A673 (cell line): Measurements from ENCODE around the gene GALNT18.

Experiments used
- EZH2 ChIP-seq: fragments of 200-600 bp; sonication (generic); IDR thresholded peaks from 2 replicates; pipeline ENCODE4 v1.6.1; 2017; ENCODE audit warnings: borderline replicate concordance, low read depth, mild to moderate bottlenecking, mixed read lengths, antibody characterized with exemption, low read length; ENCODE audit not compliant: poor library complexity, severe bottlenecking
- TF ChIP-seq, protein P1 (sequence below): fragments of 300-800, 200-600 bp; sonication (generic); conservative IDR thresholded peaks from 2 replicates; pipeline ENCODE4 v1.5.1; 2017; ENCODE audit warnings: low read depth, mild to moderate bottlenecking, antibody characterized with exemption, low read length, moderate library complexity, mixed read lengths

DNA sequence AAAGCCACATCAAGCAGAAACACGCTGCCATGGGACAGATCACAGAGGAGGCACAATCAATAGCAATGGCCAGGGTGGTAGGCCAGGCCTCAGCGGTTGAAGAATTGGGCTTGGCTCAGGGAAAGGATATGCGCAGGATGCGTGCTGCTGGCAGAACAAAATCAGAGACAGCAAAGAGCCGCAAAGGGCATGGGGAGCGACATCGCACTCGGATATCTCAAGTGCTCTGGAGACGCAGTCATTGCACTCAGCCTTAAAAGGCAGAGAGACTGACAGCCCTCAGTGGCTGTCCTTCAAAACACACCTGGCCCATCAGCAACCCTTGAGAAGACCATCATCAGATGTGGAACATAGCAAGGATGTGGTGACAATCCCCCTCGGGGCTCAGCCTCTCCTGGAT lies 319.2 kb downstream of the GALNT18 start:
- TF ChIP-seq, protein P1, sequence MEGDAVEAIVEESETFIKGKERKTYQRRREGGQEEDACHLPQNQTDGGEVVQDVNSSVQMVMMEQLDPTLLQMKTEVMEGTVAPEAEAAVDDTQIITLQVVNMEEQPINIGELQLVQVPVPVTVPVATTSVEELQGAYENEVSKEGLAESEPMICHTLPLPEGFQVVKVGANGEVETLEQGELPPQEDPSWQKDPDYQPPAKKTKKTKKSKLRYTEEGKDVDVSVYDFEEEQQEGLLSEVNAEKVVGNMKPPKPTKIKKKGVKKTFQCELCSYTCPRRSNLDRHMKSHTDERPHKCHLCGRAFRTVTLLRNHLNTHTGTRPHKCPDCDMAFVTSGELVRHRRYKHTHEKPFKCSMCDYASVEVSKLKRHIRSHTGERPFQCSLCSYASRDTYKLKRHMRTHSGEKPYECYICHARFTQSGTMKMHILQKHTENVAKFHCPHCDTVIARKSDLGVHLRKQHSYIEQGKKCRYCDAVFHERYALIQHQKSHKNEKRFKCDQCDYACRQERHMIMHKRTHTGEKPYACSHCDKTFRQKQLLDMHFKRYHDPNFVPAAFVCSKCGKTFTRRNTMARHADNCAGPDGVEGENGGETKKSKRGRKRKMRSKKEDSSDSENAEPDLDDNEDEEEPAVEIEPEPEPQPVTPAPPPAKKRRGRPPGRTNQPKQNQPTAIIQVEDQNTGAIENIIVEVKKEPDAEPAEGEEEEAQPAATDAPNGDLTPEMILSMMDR: no peak
- TF ChIP-seq EZH2: no peak
